T-helper 1 cell treated with Interleukin-12 subunit alpha and Interleukin-12 subunit beta and Interleukin-4 antibody, amounts not matched to agents 30 μg/mL and 1 μg/mL, for 36 hours (primary cell): ENCODE data around the gene SMU1.

Experiments used
- H3K27ac Mint-ChIP-seq: one replicate; pipeline ENCODE4 v1.8.0; 2021; ENCODE audit warnings: mild to moderate bottlenecking, mixed read lengths
- H3K27me3 Mint-ChIP-seq: one replicate; pipeline ENCODE4 v1.8.0; 2021; ENCODE audit warnings: low read depth, mixed read lengths
- H3K36me3 Mint-ChIP-seq: one replicate; pipeline ENCODE4 v1.8.0; 2021; ENCODE audit warnings: low read depth, mixed read lengths
- H3K4me1 Mint-ChIP-seq: one replicate; pipeline ENCODE4 v1.8.0; 2021; ENCODE audit warnings: low read depth, mixed read lengths
- H3K4me3 Mint-ChIP-seq: one replicate; pipeline ENCODE4 v1.8.0; 2021; ENCODE audit warnings: mild to moderate bottlenecking, moderate library complexity, mixed read lengths
- H3K9me3 Mint-ChIP-seq: one replicate; pipeline ENCODE4 v1.8.0; 2021; ENCODE audit warnings: mixed read lengths

SMU1 gene

DNA sequence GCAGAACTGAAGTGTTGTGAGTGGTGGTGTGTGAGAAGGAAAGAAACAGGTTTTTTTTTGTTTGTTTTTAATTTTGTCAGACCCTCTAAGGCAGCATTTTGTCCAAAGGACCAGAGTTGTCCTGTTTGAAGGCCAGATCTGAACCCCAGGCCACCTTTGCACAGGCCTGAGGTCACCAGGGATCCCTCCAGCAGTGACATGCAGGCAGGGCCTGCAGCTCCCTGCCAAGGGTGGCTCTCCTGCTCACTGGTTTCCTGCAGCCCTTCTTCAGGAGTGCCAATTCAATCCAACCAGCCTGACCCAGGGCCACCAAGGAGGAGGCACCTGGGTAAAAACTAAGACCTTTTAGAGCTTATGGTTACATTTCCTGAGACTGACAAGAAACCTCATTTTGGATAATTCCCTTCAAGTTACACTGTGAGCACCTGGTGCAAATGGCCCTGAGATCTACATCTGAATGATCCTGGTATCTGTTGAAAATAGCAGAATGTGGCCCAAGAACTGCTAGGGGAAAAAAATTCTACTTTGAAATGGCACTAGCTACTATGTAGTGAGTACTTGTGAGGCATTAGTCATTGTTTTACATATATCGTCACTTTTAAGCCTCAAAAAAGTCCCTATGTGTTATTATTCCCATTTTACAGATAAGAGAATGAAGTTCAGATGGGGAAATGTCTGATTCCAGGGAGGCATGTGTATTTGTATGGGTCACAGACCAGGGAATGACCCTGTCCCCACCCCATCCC is 33.5 kb upstream of the SMU1 start:
- H3K36me3 Mint-ChIP-seq, result peaks cover 25% of the 10 kb centered on the region
- H3K4me3 Mint-ChIP-seq, result no peak overlapping the region
- H3K27me3 Mint-ChIP-seq, result no peaks in the 10 kb centered on the region
- peaks cover 13% of the 10 kb centered on the region for H3K4me1 Mint-ChIP-seq
- no peak overlapping the region for H3K27ac Mint-ChIP-seq
- H3K9me3 Mint-ChIP-seq, result no peaks in the 10 kb centered on the region

- Mint-ChIP-seq H3K4me3 (no peak overlapping the region), H3K36me3 (peaks cover 25% of the 10 kb centered on the region), H3K9me3 (no peaks in the 10 kb centered on the region), H3K27me3 (no peaks in the 10 kb centered on the region), H3K27ac (no peak overlapping the region), H3K4me1 (peaks cover 11% of the 10 kb centered on the region)
Measured at GRCh38 chr9:33109097-33109496, 32.6 kb upstream of the SMU1 start.

- Mint-ChIP-seq H3K27me3 (no peaks in the 10 kb centered on the region), H3K36me3 (peaks cover 19% of the 10 kb centered on the region), H3K4me3 (no peak overlapping the region), H3K27ac (no peak overlapping the region), H3K9me3 (no peaks in the 10 kb centered on the region), H3K4me1 (peaks cover 9% of the 10 kb centered on the region)
Measured at GRCh38 chr9:33108472-33108871, 32.0 kb upstream of the SMU1 start.

- H3K9me3 Mint-ChIP-seq, result no peaks in the 10 kb centered on the region
- peaks cover 14% of the 10 kb centered on the region for H3K36me3 Mint-ChIP-seq
- H3K4me3 Mint-ChIP-seq, result no peak overlapping the region
- no peaks in the 10 kb centered on the region for H3K27me3 Mint-ChIP-seq
- peaks cover 9% of the 10 kb centered on the region for H3K4me1 Mint-ChIP-seq
- no peak overlapping the region for H3K27ac Mint-ChIP-seq
Measured at GRCh38 chr9:33107762-33108161, 31.3 kb upstream of the SMU1 start.

DNA sequence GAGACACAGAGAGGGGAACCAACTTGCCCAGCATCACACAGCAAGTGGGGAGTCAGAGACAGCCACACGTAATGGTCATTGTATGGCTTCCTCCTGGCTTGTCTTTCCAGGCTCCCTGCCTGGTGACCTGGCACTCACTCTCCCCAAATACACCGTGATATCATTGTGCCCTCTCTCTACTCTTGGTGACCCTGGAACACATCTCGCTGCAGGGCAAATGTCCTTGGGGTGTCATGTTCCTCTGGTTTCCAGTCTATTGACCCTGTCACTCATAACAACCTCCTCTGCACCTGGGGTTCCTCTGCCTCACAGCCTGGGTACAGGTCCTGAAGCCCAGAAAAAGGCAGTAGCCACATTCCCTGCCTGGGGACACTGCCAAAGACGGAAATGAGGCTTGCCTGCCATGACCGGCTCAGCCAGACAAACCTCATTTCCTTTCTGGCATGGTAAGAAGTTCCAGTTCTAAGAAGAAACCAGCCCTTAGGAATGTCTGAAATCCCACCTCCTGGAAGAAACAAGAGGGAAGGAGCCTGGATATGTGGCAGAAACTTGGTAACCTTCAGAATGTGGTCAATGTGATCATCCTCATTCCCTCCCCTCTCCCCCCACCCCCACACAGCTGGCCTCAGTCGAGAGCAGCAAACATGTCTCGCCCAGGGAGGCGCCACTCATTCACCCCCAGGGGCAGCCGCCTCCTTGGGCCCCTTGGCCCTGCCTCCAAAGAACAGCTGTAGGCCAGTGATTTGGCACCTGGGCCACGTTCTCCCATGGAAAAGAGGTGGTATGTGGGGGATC is 30.6 kb upstream of the SMU1 start:
- no peak overlapping the region for H3K4me3 Mint-ChIP-seq
- peaks cover 9% of the 10 kb centered on the region for H3K4me1 Mint-ChIP-seq
- H3K27ac Mint-ChIP-seq, result no peak overlapping the region
- H3K9me3 Mint-ChIP-seq, result no peaks in the 10 kb centered on the region
- H3K27me3 Mint-ChIP-seq, result no peaks in the 10 kb centered on the region
- H3K36me3 Mint-ChIP-seq, result peaks cover 9% of the 10 kb centered on the region

GRCh38 chr9:33106372-33106771 is 29.9 kb upstream of the SMU1 start:
- no peaks in the 10 kb centered on the region for H3K27me3 Mint-ChIP-seq
- H3K36me3 Mint-ChIP-seq, result peaks cover 5% of the 10 kb centered on the region
- no peak overlapping the region for H3K27ac Mint-ChIP-seq
- no peaks in the 10 kb centered on the region for H3K9me3 Mint-ChIP-seq
- peaks cover 6% of the 10 kb centered on the region for H3K4me1 Mint-ChIP-seq
- no peak overlapping the region for H3K4me3 Mint-ChIP-seq

GRCh38 chr9:33105959-33106358 is 29.5 kb upstream of the SMU1 start:
- H3K9me3 Mint-ChIP-seq, result no peaks in the 10 kb centered on the region
- H3K4me1 Mint-ChIP-seq, result peaks cover 6% of the 10 kb centered on the region
- H3K27ac Mint-ChIP-seq, result no peak overlapping the region
- H3K4me3 Mint-ChIP-seq, result no peak overlapping the region
- peaks cover 3% of the 10 kb centered on the region for H3K36me3 Mint-ChIP-seq
- no peaks in the 10 kb centered on the region for H3K27me3 Mint-ChIP-seq

DNA sequence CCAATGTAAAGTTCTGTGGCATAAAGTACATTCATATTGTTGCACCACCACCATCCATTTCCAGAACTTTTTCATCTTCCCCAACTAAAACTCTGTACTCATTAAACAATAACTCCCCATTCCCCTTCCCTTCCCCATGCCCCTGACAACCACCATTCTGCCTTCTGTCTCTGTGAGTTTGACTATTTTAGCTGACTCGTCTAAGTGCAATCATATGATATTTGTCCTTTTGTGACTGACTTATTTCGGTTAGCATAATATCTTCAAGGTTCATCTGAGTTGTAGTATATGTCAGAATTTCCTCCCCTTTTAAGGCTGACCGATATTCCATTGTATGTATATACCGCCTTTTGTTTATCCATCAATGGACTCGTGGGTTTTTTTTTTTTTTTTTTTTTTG is 29.0 kb upstream of the SMU1 start:
- no peak overlapping the region for H3K4me3 Mint-ChIP-seq
- H3K4me1 Mint-ChIP-seq, result peaks cover 6% of the 10 kb centered on the region
- no peaks in the 10 kb centered on the region for H3K27me3 Mint-ChIP-seq
- no peaks in the 10 kb centered on the region for H3K9me3 Mint-ChIP-seq
- peaks cover 3% of the 10 kb centered on the region for H3K36me3 Mint-ChIP-seq
- no peak overlapping the region for H3K27ac Mint-ChIP-seq

DNA sequence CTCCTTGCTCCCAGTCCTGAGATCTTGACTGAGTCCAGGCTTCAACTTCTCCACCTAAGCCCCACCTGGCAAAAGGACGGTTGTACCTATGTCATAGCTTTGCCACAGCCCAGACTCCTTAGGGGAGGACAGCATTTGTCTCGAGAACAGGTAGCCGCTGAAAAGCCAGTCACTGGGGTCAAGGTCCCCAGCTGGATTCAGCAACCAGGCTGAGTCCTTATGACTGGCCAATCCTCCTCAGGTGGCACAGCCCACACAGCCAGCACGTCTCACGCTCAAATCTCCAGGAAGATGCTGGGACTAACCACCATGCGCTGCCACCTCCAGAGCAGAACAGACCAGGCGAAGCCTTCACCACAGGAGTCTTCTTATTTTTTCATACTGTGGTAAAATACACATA is 27.9 kb upstream of the SMU1 start:
- no peaks in the 10 kb centered on the region for H3K9me3 Mint-ChIP-seq
- no peaks in the 10 kb centered on the region for H3K27me3 Mint-ChIP-seq
- no peaks in the 10 kb centered on the region for H3K36me3 Mint-ChIP-seq
- H3K4me1 Mint-ChIP-seq, result peaks cover 4% of the 10 kb centered on the region
- no peak overlapping the region for H3K27ac Mint-ChIP-seq
- H3K4me3 Mint-ChIP-seq, result no peak overlapping the region

DNA sequence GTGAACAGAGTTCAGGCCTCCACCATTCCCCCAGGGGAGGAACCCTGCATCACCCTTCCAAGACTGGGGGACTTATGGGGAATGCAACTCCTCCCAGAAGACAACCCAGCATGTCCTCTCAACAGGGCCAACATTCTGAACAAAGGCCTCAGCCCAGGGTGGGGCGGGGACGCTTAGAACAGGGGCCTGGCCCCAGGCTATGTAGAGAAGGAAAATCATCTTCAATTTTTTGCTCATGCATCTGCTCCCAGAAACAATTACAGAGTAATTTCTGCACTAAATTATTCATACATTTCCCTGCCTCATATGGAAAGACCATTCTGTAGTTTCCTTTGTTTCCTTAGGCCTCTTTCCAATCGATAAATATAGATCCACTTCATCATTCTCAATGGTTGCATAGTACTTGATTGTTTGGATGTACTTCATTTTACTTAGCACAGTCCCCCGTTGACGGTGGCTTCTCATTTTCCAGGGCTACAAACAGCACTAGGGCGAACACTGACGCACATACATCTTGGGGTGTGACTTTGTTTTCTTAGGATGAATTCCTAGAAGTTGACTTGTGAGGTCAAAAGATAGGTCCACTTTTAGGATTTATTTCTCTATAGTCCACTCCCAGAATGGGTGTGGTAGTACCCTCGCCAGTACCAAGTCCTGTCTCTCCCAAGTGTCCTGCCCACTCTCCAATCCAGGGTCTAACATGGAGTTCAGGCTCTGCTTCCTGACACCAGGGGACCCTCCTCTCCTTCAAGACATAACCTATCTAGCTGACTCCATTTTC is 27.2 kb upstream of the SMU1 start:
- H3K9me3 Mint-ChIP-seq, result no peaks in the 10 kb centered on the region
- H3K36me3 Mint-ChIP-seq, result no peaks in the 10 kb centered on the region
- no peaks in the 10 kb centered on the region for H3K27me3 Mint-ChIP-seq
- no peak overlapping the region for H3K27ac Mint-ChIP-seq
- H3K4me3 Mint-ChIP-seq, result no peak overlapping the region
- peaks cover 4% of the 10 kb centered on the region for H3K4me1 Mint-ChIP-seq

GRCh38 chr9:33102551-33103210 is 26.2 kb upstream of the SMU1 start:
- Mint-ChIP-seq H3K9me3 (no peaks in the 10 kb centered on the region), H3K4me1 (peaks cover 4% of the 10 kb centered on the region), H3K4me3 (no peak overlapping the region), H3K27ac (no peak overlapping the region), H3K36me3 (no peaks in the 10 kb centered on the region), H3K27me3 (no peaks in the 10 kb centered on the region)

DNA sequence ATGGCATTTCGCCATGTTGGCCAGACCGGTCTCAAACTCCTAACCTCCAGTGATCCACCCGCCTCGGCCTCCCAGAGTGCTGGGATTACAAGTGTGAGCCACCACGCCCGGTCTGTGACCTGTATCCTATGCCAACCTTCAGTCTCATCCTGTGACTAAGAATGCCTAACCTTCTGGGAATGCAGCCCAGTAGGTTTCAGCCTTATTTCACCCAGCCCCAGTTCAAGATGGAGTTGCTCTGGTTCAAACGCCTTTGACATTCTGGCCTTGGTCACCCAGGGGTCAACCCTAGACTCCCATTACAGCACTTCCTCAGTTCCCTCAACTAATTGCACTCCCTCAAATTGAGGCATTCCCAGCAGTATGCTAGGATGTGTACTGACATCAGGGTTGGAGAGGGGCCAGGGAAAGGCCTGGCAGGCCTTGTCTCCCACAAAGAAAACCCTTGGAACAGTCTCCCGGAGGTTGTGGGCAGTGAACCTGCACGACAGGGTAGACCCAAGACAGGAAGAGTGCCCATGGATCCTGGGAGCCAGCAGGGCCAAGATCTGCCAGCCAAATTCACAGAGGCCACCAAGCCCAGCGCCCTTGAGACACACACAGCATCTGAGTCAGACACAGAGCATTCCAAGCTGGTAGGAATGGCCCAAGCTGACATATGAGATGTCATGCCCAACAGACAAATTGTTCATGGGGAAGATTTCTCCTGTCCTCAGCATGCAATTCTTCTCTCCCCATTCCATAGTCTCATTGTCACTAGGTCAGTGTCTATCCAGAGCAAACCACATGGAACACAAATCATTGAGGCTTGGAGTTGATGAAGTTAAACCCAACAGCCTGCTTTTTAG is 24.9 kb upstream of the SMU1 start:
- no peaks in the 10 kb centered on the region for H3K27me3 Mint-ChIP-seq
- H3K36me3 Mint-ChIP-seq, result no peaks in the 10 kb centered on the region
- no peak overlapping the region for H3K4me3 Mint-ChIP-seq
- no peak overlapping the region for H3K27ac Mint-ChIP-seq
- H3K9me3 Mint-ChIP-seq, result no peaks in the 10 kb centered on the region
- peaks cover under 1% of the 10 kb centered on the region for H3K4me1 Mint-ChIP-seq

DNA sequence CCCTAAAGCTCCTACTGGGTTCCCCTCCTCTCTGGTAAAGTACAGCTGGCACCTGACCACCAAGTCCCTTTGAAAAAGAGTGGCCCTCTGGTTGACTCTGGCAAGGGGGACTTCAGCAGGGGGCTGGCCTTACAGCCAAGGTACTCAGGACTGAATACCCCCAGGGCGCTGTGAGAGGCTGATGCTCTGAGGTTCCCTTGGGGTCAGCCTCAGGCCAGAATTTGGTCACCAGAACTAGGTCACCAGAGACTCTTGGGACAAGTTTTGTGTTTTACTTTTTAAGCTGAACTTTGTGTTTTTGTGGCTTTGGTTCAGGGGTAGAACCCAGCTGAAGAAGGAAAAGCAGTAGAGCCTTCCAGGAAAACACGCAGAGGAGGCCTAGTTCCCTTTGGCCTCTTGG is 23.3 kb upstream of the SMU1 start:
- no peak overlapping the region for H3K27ac Mint-ChIP-seq
- no peaks in the 10 kb centered on the region for H3K27me3 Mint-ChIP-seq
- no peak overlapping the region for H3K4me3 Mint-ChIP-seq
- H3K9me3 Mint-ChIP-seq, result no peaks in the 10 kb centered on the region
- no peaks in the 10 kb centered on the region for H3K36me3 Mint-ChIP-seq
- no peaks in the 10 kb centered on the region for H3K4me1 Mint-ChIP-seq

- no peak overlapping the region for H3K27ac Mint-ChIP-seq
- H3K4me3 Mint-ChIP-seq, result no peak overlapping the region
- peaks cover 9% of the 10 kb centered on the region for H3K4me1 Mint-ChIP-seq
- H3K36me3 Mint-ChIP-seq, result no peaks in the 10 kb centered on the region
- no peaks in the 10 kb centered on the region for H3K9me3 Mint-ChIP-seq
- H3K27me3 Mint-ChIP-seq, result no peaks in the 10 kb centered on the region
Measured at GRCh38 chr9:33097192-33097591, 20.7 kb upstream of the SMU1 start.
